Fibroblast of lung (primary cell): ENCODE data around the gene PCK2. TPM values are rescaled to one million over a fixed set of nuclear protein-coding genes. Genes with fewer than 3 reads are reported as not detected.
A peak's percentile ranks its signal among the peaks of the same experiment; 100 is the strongest.

ENCODE experiments used
- DNase-seq, 2 donors: peaks; one replicate each; pipeline versions ENCODE4 v3.0.0 to v3.0.0-alpha.2; 2010; ENCODE audit warnings: low read depth in 2 of 2
- H2AFZ ChIP-seq: 2 replicates; pipeline ENCODE4 v1.5.1; 2012; ENCODE audit warnings: low read length, control low read depth, inconsistent platforms
- H3K27ac ChIP-seq: 2 replicates; pipeline ENCODE4 v1.5.1; 2011; ENCODE audit warnings: low read length, control low read depth; ENCODE audit not compliant: insufficient read depth
- H3K27me3 ChIP-seq: 2 replicates; pipeline ENCODE4 v1.5.1; 2011; ENCODE audit warnings: mild to moderate bottlenecking, low read length; ENCODE audit not compliant: control insufficient read depth, insufficient read depth
- H3K36me3 ChIP-seq: 2 replicates; pipeline ENCODE4 v1.5.1; 2011; ENCODE audit warnings: low read length; ENCODE audit not compliant: control insufficient read depth, insufficient read depth
- H3K4me1 ChIP-seq: 2 replicates; pipeline ENCODE4 v1.5.1; 2011; ENCODE audit warnings: low read length; ENCODE audit not compliant: control insufficient read depth, insufficient read depth; ENCODE audit errors: extremely low read depth
- H3K4me2 ChIP-seq: 2 replicates; pipeline ENCODE4 v1.5.1; 2011; ENCODE audit warnings: low read length, control low read depth; ENCODE audit not compliant: insufficient read depth; ENCODE audit errors: extremely low read depth
- H3K4me3 ChIP-seq, 4 experiments: fragments of 200-600 bp in 1 of 4; sonication (generic) in 1 of 4; replicated peaks in 1 of 4; 2 replicates each; pipeline ENCODE4 v1.5.1; 2011 to 2016; ENCODE audit warnings: low read length in 4 of 4, low read depth in 3 of 4, mild to moderate bottlenecking in 3 of 4, control low read depth in 2 of 4, inconsistent platforms in 1 of 4, mixed read lengths in 1 of 4; ENCODE audit not compliant: insufficient read depth in 1 of 4; ENCODE audit errors: control extremely low read depth in 1 of 4
- H3K79me2 ChIP-seq: 2 replicates; pipeline ENCODE4 v1.5.1; 2012; ENCODE audit warnings: mild to moderate bottlenecking, low read length, inconsistent platforms; ENCODE audit not compliant: control insufficient read depth, insufficient read depth
- H3K9ac ChIP-seq: 2 replicates; pipeline ENCODE4 v1.5.1; 2011; ENCODE audit warnings: mild to moderate bottlenecking, low read length, control low read depth; ENCODE audit not compliant: insufficient read depth
- H3K9me3 ChIP-seq: 2 replicates; pipeline ENCODE4 v1.5.1; 2012; ENCODE audit warnings: low read depth, low read length; ENCODE audit not compliant: control insufficient read depth, insufficient read depth
- H4K20me1 ChIP-seq: 2 replicates; pipeline ENCODE4 v1.5.1; 2011; ENCODE audit warnings: low read length; ENCODE audit not compliant: control insufficient read depth, insufficient read depth; ENCODE audit errors: extremely low read depth
- EZH2 ChIP-seq: IDR thresholded peaks from 2 replicates; pipeline ENCODE4 v1.5.1; 2012; ENCODE audit warnings: low read length, control low read depth, mild to moderate bottlenecking; ENCODE audit errors: missing control alignments
- polyA plus RNA-seq, 2 donors: library from polyadenylated mRNA; depleted of rRNA in 1 of 2; stranded (reverse) in 1 of 2; unstranded in 1 of 2; fragments of >200 nt; gene quantifications; 2 replicates each; pipeline ENCODE4 v1.2.1, GENCODE V29; 2011 to 2012; ENCODE audit warnings: missing spikeins in 1 of 2
- total RNA-seq: library from RNA; depleted of rRNA; stranded (reverse); fragments of >200 nt; gene quantifications from 2 replicates; pipeline ENCODE4 v1.2.1, GENCODE V29; 2014
- TF ChIP-seq, protein P1 (sequence below), 2 donors: IDR thresholded peaks in 1 of 2; conservative IDR thresholded peaks in 1 of 2; 1 replicate in 1 of 2; 2 replicates in 1 of 2; pipeline ENCODE4 v1.5.1; 2011 to 2012; ENCODE audit warnings: low read length in 2 of 2, control low read depth in 1 of 2, inconsistent platforms in 1 of 2, low read depth in 1 of 2, mild to moderate bottlenecking in 1 of 2

PCK2 gene
- total and polyA plus RNA-seq, 2 donors (not counting 1 experiment from before 2014, with no cell fraction given) = 15.9 to 71.3 TPM

DNA sequence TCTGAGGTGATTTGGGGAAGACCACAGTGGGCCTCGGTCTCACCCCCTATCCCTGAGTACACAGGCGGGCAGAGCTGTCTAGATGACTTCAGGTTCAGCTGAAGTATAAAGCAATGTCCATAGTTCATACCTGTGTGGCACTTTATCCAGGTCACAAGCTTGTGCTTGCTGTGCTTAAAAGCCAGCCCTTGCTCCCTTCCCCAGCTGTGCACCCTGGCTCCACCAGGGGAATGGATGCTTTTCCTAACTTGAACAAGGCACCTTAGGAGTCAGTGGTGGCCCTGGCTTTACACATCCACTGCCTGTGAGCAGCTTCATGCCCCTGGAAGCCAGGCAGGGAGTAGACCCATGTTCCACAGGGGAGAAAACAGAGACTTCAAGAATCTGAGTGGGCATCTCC is 36.8 kb upstream of the PCK2 start:
- DNase-seq = no peak
- Histone ChIP-seq H3K36me3 (no peaks in the 10 kb centered on the region), H3K27ac (no peak overlapping the region), H2AFZ (no peak overlapping the region), H4K20me1 (no peaks in the 10 kb centered on the region), H3K79me2 (no peaks in the 10 kb centered on the region), H3K27me3 (peaks cover 5% of the 10 kb centered on the region), H3K9me3 (no peaks in the 10 kb centered on the region), H3K4me1 (no peaks in the 10 kb centered on the region), H3K4me3 (no peak overlapping the region), H3K9ac (no peak overlapping the region), H3K4me2 (no peak overlapping the region)
- no peak for TF ChIP-seq EZH2

DNA sequence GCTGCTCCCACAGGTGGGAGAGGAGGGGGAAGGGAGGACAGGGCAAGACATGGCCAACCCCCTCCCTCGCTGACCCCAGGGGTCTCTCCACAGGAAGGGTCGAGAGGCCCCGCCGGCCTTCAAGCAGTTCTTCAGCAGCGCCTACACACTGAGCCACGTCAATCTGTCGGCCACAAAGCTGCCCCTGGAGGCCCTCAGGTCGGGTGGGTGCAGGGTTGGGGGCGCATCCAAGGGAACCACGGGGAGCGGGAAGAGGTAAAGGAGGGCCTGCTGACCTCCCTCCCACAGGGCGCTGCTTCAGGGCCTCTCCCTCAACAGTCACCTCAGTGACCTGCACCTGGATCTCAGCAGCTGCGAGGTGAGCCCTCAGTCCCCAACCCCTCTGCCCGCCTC is 36.2 kb upstream of the PCK2 start:
- no peak overlapping the region for H2AFZ ChIP-seq
- no peaks in the 10 kb centered on the region for H4K20me1 ChIP-seq
- H3K27me3 ChIP-seq = peaks cover 3% of the 10 kb centered on the region
- no peak overlapping the region for H3K27ac ChIP-seq
- H3K4me3 ChIP-seq = no peak overlapping the region
- no peak for TF ChIP-seq EZH2
- TF ChIP-seq, protein P1, sequence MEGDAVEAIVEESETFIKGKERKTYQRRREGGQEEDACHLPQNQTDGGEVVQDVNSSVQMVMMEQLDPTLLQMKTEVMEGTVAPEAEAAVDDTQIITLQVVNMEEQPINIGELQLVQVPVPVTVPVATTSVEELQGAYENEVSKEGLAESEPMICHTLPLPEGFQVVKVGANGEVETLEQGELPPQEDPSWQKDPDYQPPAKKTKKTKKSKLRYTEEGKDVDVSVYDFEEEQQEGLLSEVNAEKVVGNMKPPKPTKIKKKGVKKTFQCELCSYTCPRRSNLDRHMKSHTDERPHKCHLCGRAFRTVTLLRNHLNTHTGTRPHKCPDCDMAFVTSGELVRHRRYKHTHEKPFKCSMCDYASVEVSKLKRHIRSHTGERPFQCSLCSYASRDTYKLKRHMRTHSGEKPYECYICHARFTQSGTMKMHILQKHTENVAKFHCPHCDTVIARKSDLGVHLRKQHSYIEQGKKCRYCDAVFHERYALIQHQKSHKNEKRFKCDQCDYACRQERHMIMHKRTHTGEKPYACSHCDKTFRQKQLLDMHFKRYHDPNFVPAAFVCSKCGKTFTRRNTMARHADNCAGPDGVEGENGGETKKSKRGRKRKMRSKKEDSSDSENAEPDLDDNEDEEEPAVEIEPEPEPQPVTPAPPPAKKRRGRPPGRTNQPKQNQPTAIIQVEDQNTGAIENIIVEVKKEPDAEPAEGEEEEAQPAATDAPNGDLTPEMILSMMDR (conservative IDR thresholded peaks at IDR 0.05 in 1 of 2, IDR thresholded peaks at IDR 0.05 in 1 of 2; ENCODE audit: low read depth in 1 of 2, low read length in 2 of 2) = no peak
- no peak overlapping the region for H3K4me2 ChIP-seq
- no peak for DNase-seq
- H3K9me3 ChIP-seq = no peaks in the 10 kb centered on the region
- H3K9ac ChIP-seq = no peak overlapping the region
- no peaks in the 10 kb centered on the region for H3K4me1 ChIP-seq
- no peaks in the 10 kb centered on the region for H3K79me2 ChIP-seq
- H3K36me3 ChIP-seq = no peaks in the 10 kb centered on the region

DNA sequence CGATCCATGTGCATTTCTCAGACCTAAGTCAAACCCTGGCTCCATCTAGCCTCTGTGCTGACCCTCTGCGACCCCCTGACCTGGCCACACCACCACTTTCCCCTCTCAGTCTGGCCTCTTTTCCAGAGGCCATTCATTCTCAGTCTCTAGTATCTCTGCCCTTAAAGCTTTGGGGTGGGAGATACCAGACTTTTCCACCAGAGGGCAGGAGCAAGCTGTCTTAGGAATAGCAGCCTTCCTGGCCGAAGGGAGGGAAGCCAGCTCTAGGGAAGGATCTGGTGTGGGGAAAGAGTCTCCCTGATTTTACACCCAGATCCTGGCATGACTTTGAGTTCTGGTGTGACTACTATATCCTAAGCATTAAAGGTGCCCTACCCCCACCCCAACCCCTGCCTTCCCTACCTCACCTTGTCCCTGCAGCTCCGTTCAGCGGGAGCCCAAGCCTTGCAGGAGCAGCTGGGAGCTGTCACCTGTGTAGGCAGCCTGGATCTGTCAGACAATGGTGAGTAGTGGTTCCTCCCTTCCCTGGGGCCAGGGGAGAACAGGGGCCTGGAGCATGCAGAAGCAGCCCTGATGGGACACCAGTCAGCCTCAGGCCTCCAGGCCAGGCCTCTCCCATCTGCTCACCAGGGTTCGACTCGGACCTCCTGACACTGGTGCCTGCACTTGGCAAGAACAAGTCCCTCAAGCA is 35.7 kb upstream of the PCK2 start:
- Histone ChIP-seq H3K36me3 (no peaks in the 10 kb centered on the region), H3K4me1 (no peaks in the 10 kb centered on the region), H3K79me2 (no peaks in the 10 kb centered on the region), H4K20me1 (no peaks in the 10 kb centered on the region), H2AFZ (no peak overlapping the region), H3K4me2 (no peak overlapping the region), H3K4me3 (no peak overlapping the region), H3K9me3 (no peaks in the 10 kb centered on the region), H3K9ac (no peak overlapping the region), H3K27me3 (no peaks in the 10 kb centered on the region), H3K27ac (no peak overlapping the region)
- peak; percentile 39 to 82 for DNase-seq
- TF ChIP-seq, protein P1 (conservative IDR thresholded peaks at IDR 0.05 in 1 of 2, IDR thresholded peaks at IDR 0.05 in 1 of 2; ENCODE audit: low read depth in 1 of 2, low read length in 2 of 2) = peak; percentile 87 to 95
- peak; percentile 40 for TF ChIP-seq EZH2
